GM21390 (cell line): ENCODE data around the gene SLC39A3.

ENCODE experiments used
- ATAC-seq: cut with Tn5 transposase; IDR thresholded peaks from one replicate; pipeline ENCODE4 v1.9.1; 2021; ENCODE audit not compliant: unreplicated experiment

Gene SLC39A3

DNA sequence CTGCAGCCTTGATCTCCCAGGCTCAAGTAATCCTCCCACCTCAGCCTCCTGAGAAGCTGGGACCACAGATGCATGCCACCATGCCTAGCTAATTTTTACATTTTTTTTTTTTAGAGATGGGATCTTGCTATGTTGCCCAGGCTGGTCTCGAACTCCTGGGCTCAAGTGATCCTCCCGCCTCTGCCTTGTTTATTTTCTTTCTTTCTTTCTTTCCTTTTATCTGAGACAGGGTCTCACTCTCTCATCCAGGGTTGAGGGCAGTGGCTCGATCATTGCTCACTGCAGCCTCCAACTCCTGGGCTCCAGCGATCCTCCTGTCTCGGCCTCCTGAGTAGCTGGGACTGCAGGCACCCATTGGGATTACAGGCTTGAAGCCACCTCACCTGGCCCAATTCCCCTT, 33.6 kb downstream of the SLC39A3 start:
- ATAC-seq = no peak

DNA sequence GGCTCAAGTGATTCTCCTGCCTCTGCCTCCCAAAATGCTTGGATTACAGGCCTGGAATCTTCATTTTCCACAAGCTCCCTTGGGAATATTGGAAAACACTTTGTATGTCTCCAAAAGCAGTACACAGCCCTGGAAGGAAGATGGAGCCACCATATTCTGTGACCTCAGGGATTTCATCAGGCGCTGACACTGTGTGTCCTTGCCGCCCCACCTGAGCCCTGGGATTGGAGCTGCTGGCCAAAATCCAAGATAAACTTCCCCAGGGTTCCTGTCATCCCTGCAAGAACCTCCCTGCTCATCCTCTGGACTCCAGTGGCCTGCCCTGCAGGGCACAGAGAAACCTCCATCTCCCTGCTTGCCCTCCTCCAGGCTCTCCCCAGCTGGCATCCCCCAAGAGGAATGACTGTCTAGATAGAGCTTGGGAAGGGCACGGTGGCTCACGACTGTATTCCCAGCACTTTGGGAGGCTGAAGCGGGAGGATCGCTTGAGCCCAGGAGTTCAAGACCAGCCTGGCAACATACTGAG, 36.1 kb downstream of the SLC39A3 start:
- ATAC-seq = no peak

- ATAC-seq = no peak
Observed at GRCh38 chr19:2703077-2703437, 36.8 kb downstream of the SLC39A3 start.

GRCh38 chr19:2702170-2703076, 37.4 kb downstream of the SLC39A3 start, which contains the start of gene GNG7:
TSS of gene GNG7 (minus strand) at chr19:2702694. CDS start at chr19:2520688, 182,006 bp downstream.
- peak; percentile 63 for ATAC-seq

GRCh38 chr19:2701361-2702169, 38.3 kb downstream of the SLC39A3 start:
- ATAC-seq = no peak

- no peak for ATAC-seq
Observed at GRCh38 chr19:2700660-2701360, 39.0 kb downstream of the SLC39A3 start.

GRCh38 chr19:2699413-2700140, 40.2 kb downstream of the SLC39A3 start:
- ATAC-seq = no peak

DNA sequence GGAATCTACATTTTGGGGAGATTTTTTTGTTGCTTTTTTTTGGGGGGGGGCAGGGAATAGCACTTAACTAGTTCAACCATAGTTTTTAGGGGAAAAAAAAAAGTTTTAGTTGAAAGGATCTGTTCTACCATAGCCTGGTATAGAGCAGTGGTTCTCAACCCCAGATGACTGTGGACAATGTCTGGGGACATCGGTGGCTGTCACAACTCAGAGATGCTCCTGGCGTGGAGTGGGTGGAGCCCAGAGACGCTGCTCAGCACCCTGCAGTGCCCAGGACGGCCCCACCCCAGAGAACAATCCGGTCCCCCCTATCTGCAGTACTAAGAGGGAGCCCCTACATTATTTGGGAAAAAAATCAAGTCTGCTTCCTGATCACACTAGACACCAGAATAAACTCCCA, 45.6 kb downstream of the SLC39A3 start:
- ATAC-seq = no peak

GRCh38 chr19:2693492-2694160, 46.2 kb downstream of the SLC39A3 start:
- no peak for ATAC-seq

GRCh38 chr19:2691951-2692350, 47.9 kb downstream of the SLC39A3 start:
- no peak for ATAC-seq

DNA sequence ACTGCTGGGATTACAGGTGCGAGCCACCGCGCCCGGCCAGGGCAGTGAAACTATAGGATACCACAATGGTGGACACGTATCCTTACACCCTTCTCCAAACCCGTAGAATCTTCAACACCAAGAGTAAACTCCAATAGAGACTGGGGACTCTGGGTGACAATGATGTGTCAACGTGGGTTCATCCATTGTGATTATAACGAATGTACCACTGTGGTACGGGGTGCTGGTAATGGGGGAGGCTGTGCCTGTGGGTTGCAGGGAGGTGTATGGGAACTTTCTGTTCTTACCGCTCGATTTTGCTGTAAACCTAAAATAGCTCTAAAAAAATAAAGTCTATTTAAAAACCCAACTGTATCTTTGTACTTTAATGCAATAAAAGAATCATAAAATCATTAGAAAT, 49.0 kb downstream of the SLC39A3 start:
- ATAC-seq = no peak

DNA sequence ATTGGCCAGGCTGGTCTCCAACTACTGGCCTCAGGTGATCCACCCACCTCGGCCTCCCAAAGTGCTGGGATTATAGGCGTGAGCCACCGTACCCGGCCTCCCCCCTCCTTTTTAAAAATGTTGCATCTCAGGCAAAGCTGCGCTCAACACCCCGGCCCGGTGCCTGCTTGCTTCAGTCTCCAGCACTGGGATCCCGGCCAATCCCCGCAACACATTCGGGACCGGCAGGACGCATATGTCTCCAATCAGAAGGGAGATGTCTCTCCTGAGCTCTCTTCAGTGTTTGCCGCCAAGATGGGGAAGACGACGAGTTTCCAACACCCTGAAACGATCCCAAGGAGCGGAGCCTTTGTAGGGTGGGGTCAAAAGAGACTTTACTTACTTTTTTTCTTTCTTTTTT, 53.5 kb downstream of the SLC39A3 start:
- ATAC-seq = no peak

DNA sequence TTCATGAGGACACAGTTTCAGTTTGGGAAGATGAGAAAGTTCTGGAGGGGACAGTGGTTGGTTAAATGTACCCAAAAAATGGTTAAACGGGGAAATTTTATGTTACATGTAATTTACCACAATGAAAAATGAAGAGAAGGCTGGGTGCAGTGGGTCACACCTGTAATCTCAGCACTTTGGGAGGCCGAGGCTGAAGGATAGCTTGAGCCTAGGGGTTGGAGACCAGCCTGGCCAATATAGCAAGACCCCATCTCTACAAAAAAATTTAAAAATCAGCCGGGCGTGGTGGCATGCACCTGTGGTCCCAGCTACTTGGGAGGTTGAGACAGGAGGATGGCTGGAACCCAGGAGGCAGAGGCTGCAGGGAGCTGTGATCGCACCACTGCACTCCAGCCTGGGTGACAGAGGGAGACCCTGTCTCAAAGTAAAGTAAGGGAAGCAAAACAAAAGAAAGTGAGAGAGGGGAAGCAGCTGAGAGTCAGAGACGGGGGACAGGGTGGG, 54.6 kb downstream of the SLC39A3 start:
- ATAC-seq = no peak

GRCh38 chr19:2683430-2684003, 56.3 kb downstream of the SLC39A3 start:
- no peak for ATAC-seq
